K562 (cell line): ENCODE data around the gene LBHD1. TPM values are rescaled to one million over a fixed set of nuclear protein-coding genes. Genes with fewer than 3 reads are reported as not detected.
A peak's percentile ranks its signal among the peaks of the same experiment; 100 is the strongest.

ENCODE experiments used
- ATAC-seq: fragments of 200-7000 bp; cut with Tn5 transposase; 3 replicates; pipeline ENCODE4 v1.9.1; 2020; ENCODE audit warnings: moderate library complexity
- BruUV-seq: library from RNA; stranded (reverse); fragments of 400-500 nt; replicated peaks from 2 replicates; lab custom pipeline; 2021; lab: Mats Ljungman, UMichigan
- CTCF ChIA-PET: fragments of 300-600 bp; formaldehyde crosslinking; extraction: SDS; loops from one replicate; lab custom pipeline; 2021; ENCODE audit warnings: low intra/inter-chr PET ratio; lab: Yijun Ruan, JAX
- POLR2A ChIA-PET: fragments of 300-600, 350-650 bp; sonication (Branson Sonifier 250); formaldehyde crosslinking; extraction: SDS; loops from one replicate; lab custom pipeline; 2021; ENCODE audit warnings: antibody characterized with exemption, inconsistent platforms; lab: Yijun Ruan, JAX
- DNase-seq, 4 experiments: peaks; one replicate each; pipeline versions ENCODE4 v3.0.0 to v3.0.0-alpha.2; 2011 to 2018; ENCODE audit warnings: low spot score in 3 of 4, mixed read lengths in 3 of 4; ENCODE audit errors: extremely low read depth in 1 of 4
- FAIRE-seq: peaks from 2 replicates; lab custom pipeline; 2011; peaks lifted over from hg19 to GRCh38; lab: Jason Lieb, UNC
- H2AFZ ChIP-seq: 2 replicates; pipeline ENCODE4 v1.6.0; 2011; ENCODE audit warnings: low read depth, low read length, control low read depth, inconsistent platforms
- H3K27ac ChIP-seq: fragments of 200-600 bp; 3 replicates; pipeline ENCODE4 v1.8.0; 2011; ENCODE audit warnings: low read depth, mild to moderate bottlenecking, control low read depth, inconsistent platforms, low read length, moderate library complexity, mixed read lengths; ENCODE audit errors: extremely low read depth
- H3K27me3 ChIP-seq, 2 experiments: fragments of 300-600 bp in 1 of 2; 2 replicates in 1 of 2; 3 replicates in 1 of 2; pipeline versions ENCODE4 v1.6.0 to v1.8.0; 2011; ENCODE audit warnings: inconsistent platforms in 2 of 2, low read length in 2 of 2, mild to moderate bottlenecking in 1 of 2, mixed read lengths in 1 of 2, moderate library complexity in 1 of 2; ENCODE audit not compliant: control insufficient read depth in 2 of 2, insufficient read depth in 2 of 2
- H3K36me3 ChIP-seq: fragments of 300-600 bp; 3 replicates; pipeline ENCODE4 v1.8.0; 2011; ENCODE audit warnings: mild to moderate bottlenecking, low read length, inconsistent platforms; ENCODE audit not compliant: control insufficient read depth, insufficient read depth
- H3K4me1 ChIP-seq, 2 experiments: fragments of 200-600 bp in 1 of 2; replicated peaks in 1 of 2; 2 replicates in 1 of 2; 3 replicates in 1 of 2; pipeline versions ENCODE4 v1.5.1 to v1.8.0; 2011; ENCODE audit warnings: inconsistent platforms in 2 of 2, low read length in 2 of 2, mild to moderate bottlenecking in 1 of 2, mixed read lengths in 1 of 2, moderate library complexity in 1 of 2; ENCODE audit not compliant: control insufficient read depth in 2 of 2, insufficient read depth in 2 of 2
- H3K4me2 ChIP-seq: 2 replicates; pipeline ENCODE4 v1.6.1; 2011; ENCODE audit warnings: low read length, control low read depth, inconsistent platforms, mixed read lengths; ENCODE audit not compliant: insufficient read depth
- H3K4me3 ChIP-seq: fragments of 200-600 bp; sonication (generic), shearing (Covaris generic); 2 replicates; pipeline ENCODE4 v1.5.1; 2016; ENCODE audit warnings: control low read depth, inconsistent platforms
- H3K79me2 ChIP-seq: fragments of 200-600 bp; 3 replicates; pipeline ENCODE4 v1.8.0; 2011; ENCODE audit warnings: low read length, inconsistent platforms; ENCODE audit not compliant: control insufficient read depth, insufficient read depth
- H3K9ac ChIP-seq, 2 experiments: 2 replicates each; pipeline versions ENCODE4 v1.6.0 to v1.6.1; 2011; ENCODE audit warnings: low read depth in 2 of 2, low read length in 2 of 2, control low read depth in 1 of 2, inconsistent platforms in 1 of 2, mild to moderate bottlenecking in 1 of 2, mixed read lengths in 1 of 2; ENCODE audit not compliant: insufficient read depth in 1 of 2
- H3K9me1 ChIP-seq: one replicate; pipeline ENCODE4 v1.6.0; 2011; ENCODE audit warnings: inconsistent platforms, mild to moderate bottlenecking, low read length, moderate library complexity; ENCODE audit not compliant: control insufficient read depth, insufficient read depth
- H3K9me3 ChIP-seq: replicated peaks from 2 replicates; pipeline ENCODE4 v1.5.1; 2011; ENCODE audit warnings: low read depth, low read length, inconsistent platforms; ENCODE audit not compliant: control insufficient read depth, insufficient read depth
- H4K20me1 ChIP-seq: replicated peaks from 2 replicates; pipeline ENCODE4 v1.6.1; 2011; ENCODE audit warnings: low read length, inconsistent platforms, mixed read lengths; ENCODE audit not compliant: control insufficient read depth, insufficient read depth
- FOXK2 ChIP-seq, 2 experiments: fragments of 450-650 bp; IDR thresholded peaks in 1 of 2; conservative IDR thresholded peaks in 1 of 2; 2 replicates each; pipeline ENCODE4 v1.6.1; 2016; ENCODE audit warnings: low read depth in 2 of 2, mild to moderate bottlenecking in 1 of 2
- HDAC8 ChIP-seq: fragments of 450-650 bp; IDR thresholded peaks from 2 replicates; pipeline ENCODE4 v1.6.1; 2016; ENCODE audit warnings: mild to moderate bottlenecking, missing genetic modification characterization, moderate library complexity, missing compliant biosample characterization
- SREBF2 ChIP-seq: sonication (generic); formaldehyde crosslinking; IDR thresholded peaks from 2 replicates; pipeline ENCODE4 v1.4.0; 2020; ENCODE audit warnings: mild to moderate bottlenecking, missing genetic modification reagents
- ZNF121 ChIP-seq: sonication (generic); formaldehyde crosslinking; conservative IDR thresholded peaks from 2 replicates; pipeline ENCODE4 v1.8.0; 2022; ENCODE audit warnings: missing genetic modification reagents
- WGBS: fragments of 100-300 bp; shearing (Covaris generic); methylation state at CpG from one replicate; pipeline ENCODE4 v1.1.6; 2016; ENCODE audit warnings: low coverage, mixed read lengths; ENCODE audit not compliant: insufficient coverage; ENCODE audit errors: missing lambda C conversion rate; 5-methylcytosine and 5-hydroxymethylcytosine counted together
- in situ Hi-C: fragments of 300-500 bp; cut with MboI; formaldehyde crosslinking; loops from 4 replicates; pipeline ENCODE4 v1.15.0; 2018; ENCODE audit warnings: inconsistent platforms, mixed read lengths
- intact Hi-C: fragments of 100-400 bp; cut with micrococcal nuclease; formaldehyde crosslinking; loops from 2 replicates; pipeline ENCODE4 v1.14.2; 2022
- polyA plus RNA-seq, 8 experiments: library from polyadenylated mRNA; depleted of rRNA in 4 of 8; stranded (reverse) in 5 of 8; unstranded in 3 of 8; fragments of >200 nt; fragmentation: Nextera tagmentation in 2 of 8; fragmentation: Illumina TruSeq in 1 of 8; extraction: Ambion mirVana in 2 of 8; extraction: Trizol in 1 of 8; gene quantifications; 2 replicates each; pipeline versions ENCODE4 v1.2.1 to v1.2.3, GENCODE V29; 2011 to 2014; ENCODE audit warnings: inconsistent platforms in 1 of 8, missing spikeins in 1 of 8
- total RNA-seq, 7 experiments: library from RNA; depleted of rRNA in 6 of 7; stranded (reverse); fragments of >200 nt in 6 of 7; fragmentation: Illumina TruSeq in 2 of 7; extraction: Trizol in 2 of 7; gene quantifications; 2 replicates each; pipeline versions ENCODE4 v1.2.1 to v1.2.3, GENCODE V29; 2011 to 2021; ENCODE audit warnings: low replicate concordance in 1 of 7
- TF ChIP-seq, protein P1 (sequence below), 3 experiments: IDR thresholded peaks in 2 of 3; conservative IDR thresholded peaks in 1 of 3; 2 replicates each; pipeline ENCODE4 v1.5.1; 2011 to 2012; ENCODE audit warnings: low read length in 3 of 3, mild to moderate bottlenecking in 3 of 3, control low read depth in 2 of 3, improper control_type of control experiment in 1 of 3, inconsistent platforms in 1 of 3, low read depth in 1 of 3, mixed read lengths in 1 of 3, moderate library complexity in 1 of 3; ENCODE audit not compliant: insufficient read depth in 2 of 3
- TF ChIP-seq, protein P2 (sequence below): fragments of 200-800 bp; sonication (Bioruptor generic); IDR thresholded peaks from 2 replicates; pipeline ENCODE4 v1.6.1; 2017; ENCODE audit warnings: missing genetic modification characterization, missing compliant biosample characterization
- TF ChIP-seq, protein P3 (sequence below), 2 experiments: fragments of 450-650 bp; IDR thresholded peaks; 2 replicates each; pipeline ENCODE4 v1.6.1; 2016

The LBHD1 gene
- total and polyA plus RNA-seq, 9 of the 15 experiments (the other 6 are each of a cell fraction or from before 2014, with no cell fraction given), result 2.6 to 28.0 (median 12.5) TPM

- ChIA-PET POLR2A (interaction anchor here (0.8 to 5.9 kb wide), 4 partner anchors 8 to 126 kb away, joined by 3 to 29 read pairs (median 4); partner anchors contain the start of genes BSCL2, GNG3 and POLR2G), CTCF (no interaction called here)
- intact Hi-C loops (no loop called here), in situ Hi-C loops (no loop called here)
- Histone ChIP-seq H3K4me3 (no peak overlapping the region), H2AFZ (no peak overlapping the region), H3K27ac (no peak overlapping the region), H3K79me2 (peaks cover 31% of the 10 kb centered on the region; the same call in 2 of the 3 replicates), H4K20me1 (peaks cover 4% of the 10 kb centered on the region; the same call in 1 of the 2 replicates), H3K9me1 (no peaks in the 10 kb centered on the region)
- ATAC-seq (no peak), FAIRE-seq (no peak), DNase-seq (no peak)
- BruUV-seq, result no TSS peak
- 95% methylated on average over 22 of the region's 24 CpGs for WGBS
- TF ChIP-seq, protein P1, sequence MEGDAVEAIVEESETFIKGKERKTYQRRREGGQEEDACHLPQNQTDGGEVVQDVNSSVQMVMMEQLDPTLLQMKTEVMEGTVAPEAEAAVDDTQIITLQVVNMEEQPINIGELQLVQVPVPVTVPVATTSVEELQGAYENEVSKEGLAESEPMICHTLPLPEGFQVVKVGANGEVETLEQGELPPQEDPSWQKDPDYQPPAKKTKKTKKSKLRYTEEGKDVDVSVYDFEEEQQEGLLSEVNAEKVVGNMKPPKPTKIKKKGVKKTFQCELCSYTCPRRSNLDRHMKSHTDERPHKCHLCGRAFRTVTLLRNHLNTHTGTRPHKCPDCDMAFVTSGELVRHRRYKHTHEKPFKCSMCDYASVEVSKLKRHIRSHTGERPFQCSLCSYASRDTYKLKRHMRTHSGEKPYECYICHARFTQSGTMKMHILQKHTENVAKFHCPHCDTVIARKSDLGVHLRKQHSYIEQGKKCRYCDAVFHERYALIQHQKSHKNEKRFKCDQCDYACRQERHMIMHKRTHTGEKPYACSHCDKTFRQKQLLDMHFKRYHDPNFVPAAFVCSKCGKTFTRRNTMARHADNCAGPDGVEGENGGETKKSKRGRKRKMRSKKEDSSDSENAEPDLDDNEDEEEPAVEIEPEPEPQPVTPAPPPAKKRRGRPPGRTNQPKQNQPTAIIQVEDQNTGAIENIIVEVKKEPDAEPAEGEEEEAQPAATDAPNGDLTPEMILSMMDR (IDR thresholded peaks at IDR 0.05 in 2 of 3, conservative IDR thresholded peaks at IDR 0.05 in 1 of 3; ENCODE audit: insufficient read depth in 2 of 3, low read depth in 1 of 3, low read length in 3 of 3), result no peak
- TF ChIP-seq HDAC8 (tag) (no peak), ZNF121 (CRISPR knock-in tag) (no peak), FOXK2 (conservative IDR thresholded peaks at IDR 0.05 in 1 of 2, IDR thresholded peaks at IDR 0.05 in 1 of 2; ENCODE audit: low read depth in 2 of 2) (no peak), SREBF2 (CRISPR knock-in tag) (no peak)
- TF ChIP-seq, protein P2, sequence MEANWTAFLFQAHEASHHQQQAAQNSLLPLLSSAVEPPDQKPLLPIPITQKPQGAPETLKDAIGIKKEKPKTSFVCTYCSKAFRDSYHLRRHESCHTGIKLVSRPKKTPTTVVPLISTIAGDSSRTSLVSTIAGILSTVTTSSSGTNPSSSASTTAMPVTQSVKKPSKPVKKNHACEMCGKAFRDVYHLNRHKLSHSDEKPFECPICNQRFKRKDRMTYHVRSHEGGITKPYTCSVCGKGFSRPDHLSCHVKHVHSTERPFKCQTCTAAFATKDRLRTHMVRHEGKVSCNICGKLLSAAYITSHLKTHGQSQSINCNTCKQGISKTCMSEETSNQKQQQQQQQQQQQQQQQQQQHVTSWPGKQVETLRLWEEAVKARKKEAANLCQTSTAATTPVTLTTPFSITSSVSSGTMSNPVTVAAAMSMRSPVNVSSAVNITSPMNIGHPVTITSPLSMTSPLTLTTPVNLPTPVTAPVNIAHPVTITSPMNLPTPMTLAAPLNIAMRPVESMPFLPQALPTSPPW (CRISPR knock-in tag), result 0 out of 2 replicates have a peak, but pooled peaks have one; percentile 2
- TF ChIP-seq, protein P3, sequence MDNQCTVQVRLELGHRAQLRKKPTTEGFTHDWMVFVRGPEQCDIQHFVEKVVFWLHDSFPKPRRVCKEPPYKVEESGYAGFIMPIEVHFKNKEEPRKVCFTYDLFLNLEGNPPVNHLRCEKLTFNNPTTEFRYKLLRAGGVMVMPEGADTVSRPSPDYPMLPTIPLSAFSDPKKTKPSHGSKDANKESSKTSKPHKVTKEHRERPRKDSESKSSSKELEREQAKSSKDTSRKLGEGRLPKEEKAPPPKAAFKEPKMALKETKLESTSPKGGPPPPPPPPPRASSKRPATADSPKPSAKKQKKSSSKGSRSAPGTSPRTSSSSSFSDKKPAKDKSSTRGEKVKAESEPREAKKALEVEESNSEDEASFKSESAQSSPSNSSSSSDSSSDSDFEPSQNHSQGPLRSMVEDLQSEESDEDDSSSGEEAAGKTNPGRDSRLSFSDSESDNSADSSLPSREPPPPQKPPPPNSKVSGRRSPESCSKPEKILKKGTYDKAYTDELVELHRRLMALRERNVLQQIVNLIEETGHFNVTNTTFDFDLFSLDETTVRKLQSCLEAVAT (IDR thresholded peaks at IDR 0.05), result peak in 1 of 2 experiments; percentile 76; a peak in 2 of 4 replicates
- TF ChIP-seq, all 486 proteins: peak for 2
- Histone ChIP-seq H3K4me2 (no peak overlapping the region), H3K27me3 (no peaks in the 10 kb centered on the region), H3K36me3 (peaks cover 95% of the 10 kb centered on the region), H3K9me3 (no peaks in the 10 kb centered on the region), H3K9ac (no peak overlapping the region), H3K4me1 (peaks cover 7 to 9% of the 10 kb centered on the region in 2 experiments; a peak in 4 of 5 replicates)
These were observed 43.4 kb upstream of the LBHD1 start for GRCh38 chr11:62715150-62716130.
